ENCODE data around the gene EEF1AKMT3. TPM values are rescaled to one million over a fixed set of nuclear protein-coding genes. Genes with fewer than 3 reads are reported as not detected.

The EEF1AKMT3 gene
- total and polyA plus RNA-seq, 7 donors = 1.6 to 11.9 (median 9.0) TPM

DNA sequence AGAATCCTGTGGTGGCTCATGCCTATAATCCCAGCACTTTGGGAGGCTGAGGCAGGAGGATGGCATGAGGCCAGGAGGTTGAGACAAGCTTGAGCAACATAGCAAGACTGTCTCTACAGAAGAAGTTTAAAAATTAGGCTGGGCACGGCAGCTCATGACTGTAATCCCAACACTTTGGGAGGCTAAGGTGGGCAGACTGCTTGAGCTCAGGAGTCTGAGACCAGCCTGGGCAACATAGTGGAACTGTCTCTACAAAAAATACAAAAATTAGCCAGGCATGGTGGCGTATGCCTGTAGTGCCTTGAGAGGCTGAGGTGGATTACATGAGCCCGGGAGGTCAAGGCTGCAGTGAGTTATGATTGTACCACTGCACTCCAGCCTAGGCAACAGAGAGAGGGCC is 4.5 kb upstream of the EEF1AKMT3 start:
- DNase-seq = no peak
- 94 to 97% methylated on average over 3 of the region's 3 CpGs for WGBS, 2 donors
- no peak overlapping the region for H3K27ac ChIP-seq
- peaks cover 0 to 17% (median 0%) of the 10 kb centered on the region in 4 donors for H3K36me3 ChIP-seq
- peaks cover 0 to 42% (median 36%) of the 10 kb centered on the region in 4 donors for H3K4me1 ChIP-seq
- H3K9me3 ChIP-seq = no peaks in the 10 kb centered on the region
- H3K4me3 ChIP-seq = no peak overlapping the region
- peaks cover 28 to 40% (median 39%) of the 10 kb centered on the region in 3 donors for H3K27me3 ChIP-seq
- no peak for TF ChIP-seq CTCF (IDR thresholded peaks at IDR 0.05)
- no peak for TF ChIP-seq EP300 (IDR thresholded peaks at IDR 0.05)
- no peak for TF ChIP-seq POLR2A (IDR thresholded peaks at IDR 0.05)
- no peak for TF ChIP-seq POLR2AphosphoS5 (IDR thresholded peaks at IDR 0.05)
- intact Hi-C loops (cut with DNase I) = no loop called here

GRCh38 chr12:57769594-57769993 is 2.8 kb upstream of the EEF1AKMT3 start:
- Histone ChIP-seq H3K9me3 (no peaks in the 10 kb centered on the region), H3K27me3 (peaks cover 16 to 23% (median 22%) of the 10 kb centered on the region in 3 donors), H3K4me1 (peaks cover 0 to 47% (median 41%) of the 10 kb centered on the region in 4 donors), H3K36me3 (peaks cover 0 to 17% (median 0%) of the 10 kb centered on the region in 4 donors), H3K27ac (no peak overlapping the region), H3K4me3 (no peak overlapping the region)
- no peak for TF ChIP-seq CTCF (IDR thresholded peaks at IDR 0.05)
- no peak for TF ChIP-seq POLR2AphosphoS5 (IDR thresholded peaks at IDR 0.05)
- TF ChIP-seq EP300 (IDR thresholded peaks at IDR 0.05) = no peak
- WGBS, 2 donors = 95 to 96% methylated on average over 11 of the region's 11 CpGs
- no peak for DNase-seq
- intact Hi-C loops (cut with DNase I) = no loop called here

DNA sequence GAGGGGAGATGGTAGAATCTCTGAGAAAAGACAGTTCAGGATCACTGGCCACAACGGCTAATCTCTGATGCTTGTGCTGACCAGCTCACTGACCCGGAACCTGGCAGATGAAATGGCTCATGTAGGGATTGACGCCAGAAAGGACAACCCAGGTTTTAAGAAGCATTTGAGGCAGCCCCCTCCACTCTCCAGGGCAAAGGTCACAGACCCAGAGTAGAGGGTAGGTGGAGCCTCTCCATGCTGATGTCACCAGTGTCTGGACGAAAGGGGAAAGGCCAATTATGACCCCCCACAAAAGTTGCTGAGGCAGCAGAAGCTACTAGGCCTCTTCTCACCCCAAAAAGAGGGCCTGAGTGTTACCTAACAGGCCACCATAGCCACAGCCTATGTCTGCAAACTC is 1.7 kb upstream of the EEF1AKMT3 start:
- peak overlapping the region; percentile 91 to 96 (median 93) for H3K27ac ChIP-seq
- no peak for DNase-seq
- H3K4me1 ChIP-seq = peaks cover 0 to 35% (median 30%) of the 10 kb centered on the region in 4 donors
- H3K27me3 ChIP-seq = peaks cover 4 to 11% (median 10%) of the 10 kb centered on the region in 3 donors
- no peak overlapping the region for H3K4me3 ChIP-seq
- peaks cover 0 to 24% (median 0%) of the 10 kb centered on the region in 4 donors for H3K36me3 ChIP-seq
- WGBS, 2 donors = 86 to 90% methylated on average over 4 of the region's 4 CpGs
- H3K9me3 ChIP-seq = no peaks in the 10 kb centered on the region
- TF ChIP-seq POLR2AphosphoS5 (IDR thresholded peaks at IDR 0.05) (no peak), CTCF (IDR thresholded peaks at IDR 0.05) (no peak), POLR2A (IDR thresholded peaks at IDR 0.05) (no peak), EP300 (IDR thresholded peaks at IDR 0.05) (no peak)
- intact Hi-C loops (cut with DNase I) = no loop called here

DNA sequence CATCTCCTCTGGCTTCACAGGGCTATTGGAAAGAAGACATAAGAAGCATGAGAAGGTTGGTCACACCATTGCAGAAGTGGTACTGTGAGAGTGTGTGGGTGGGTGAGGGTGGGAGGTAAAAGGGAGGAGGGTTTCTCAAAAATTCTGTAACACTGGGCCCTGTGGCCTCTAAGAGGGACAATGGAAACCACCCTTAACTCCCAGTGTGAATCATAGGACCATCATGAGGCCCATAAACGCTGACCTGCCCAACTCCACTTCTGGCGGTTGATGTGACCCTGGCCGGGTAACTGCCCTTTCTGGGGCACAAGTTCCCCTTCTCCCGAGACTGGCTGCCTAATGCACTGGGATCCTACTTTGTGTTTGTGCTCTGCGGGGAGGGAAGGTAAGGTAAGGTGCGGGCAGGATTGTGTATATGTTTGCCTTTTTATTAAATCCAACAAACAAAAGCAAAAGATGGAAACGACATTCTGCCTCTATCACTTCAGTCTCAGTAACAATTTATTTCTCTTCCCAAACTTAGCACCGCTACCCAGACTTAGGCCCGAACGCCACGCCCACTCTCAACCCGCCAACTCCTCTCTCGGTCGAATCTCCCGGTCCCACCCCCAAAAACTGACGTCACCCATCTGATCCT is 1.1 kb upstream of the EEF1AKMT3 start:
- Histone ChIP-seq H3K9me3 (no peaks in the 10 kb centered on the region), H3K27ac (peak overlapping the region; percentile 91 to 96 (median 93)), H3K36me3 (peaks cover 0 to 29% (median 0%) of the 10 kb centered on the region in 4 donors), H3K4me1 (peaks cover 0 to 29% (median 24%) of the 10 kb centered on the region in 4 donors), H3K27me3 (peaks cover 0 to 5% (median 4%) of the 10 kb centered on the region in 3 donors), H3K4me3 (peak overlapping the region; percentile 66 to 80 (median 70))
- DNase-seq = peak; percentile 95
- 2 to 4% methylated on average over 16 of the region's 16 CpGs for WGBS, 2 donors
- TF ChIP-seq EP300 (IDR thresholded peaks at IDR 0.05) (no peak), CTCF (IDR thresholded peaks at IDR 0.05) (no peak), POLR2AphosphoS5 (IDR thresholded peaks at IDR 0.05) (no peak), POLR2A (IDR thresholded peaks at IDR 0.05) (no peak)
- intact Hi-C loops (cut with DNase I) = no loop called here

Data from sigmoid colon (tissue), 7 donors.